EH (cell line): Measurements from ENCODE around the gene POLD4.
A peak's percentile ranks its signal among the peaks of the same experiment; 100 is the strongest.

ENCODE experiments used
- DNase-seq: peaks from one replicate; pipeline ENCODE4 v3.0.0-alpha.2; 2015; ENCODE audit warnings: low read depth

POLD4 gene

GRCh38 chr11:67317888-67318555 lies 35.3 kb downstream of the POLD4 start:
- DNase-seq, result no peak

- peak; percentile 93 for DNase-seq
Observed at GRCh38 chr11:67317205-67317887, 36.0 kb downstream of the POLD4 start.

GRCh38 chr11:67316882-67317204 lies 36.5 kb downstream of the POLD4 start:
- no peak for DNase-seq

GRCh38 chr11:67315325-67315909 lies 37.9 kb downstream of the POLD4 start:
- DNase-seq, result no peak

- DNase-seq, result no peak
Observed at GRCh38 chr11:67314218-67314617, 39.1 kb downstream of the POLD4 start.

GRCh38 chr11:67313125-67313890 lies 40.0 kb downstream of the POLD4 start:
- no peak for DNase-seq

- no peak for DNase-seq
Observed at GRCh38 chr11:67312187-67313021, 40.9 kb downstream of the POLD4 start.

- no peak for DNase-seq
Observed at GRCh38 chr11:67311556-67312082, 41.7 kb downstream of the POLD4 start.

GRCh38 chr11:67311051-67311555 lies 42.2 kb downstream of the POLD4 start:
- no peak for DNase-seq

GRCh38 chr11:67310246-67311050 lies 42.9 kb downstream of the POLD4 start:
- no peak for DNase-seq

- DNase-seq, result no peak
Observed at GRCh38 chr11:67309661-67310061, 43.7 kb downstream of the POLD4 start.

GRCh38 chr11:67309166-67309565 lies 44.2 kb downstream of the POLD4 start:
- DNase-seq, result no peak

- DNase-seq, result no peak
Observed at GRCh38 chr11:67308031-67308866, 45.1 kb downstream of the POLD4 start.

GRCh38 chr11:67307545-67308001 lies 45.8 kb downstream of the POLD4 start:
- DNase-seq, result no peak

GRCh38 chr11:67306769-67307544 lies 46.4 kb downstream of the POLD4 start:
- no peak for DNase-seq

GRCh38 chr11:67304511-67305113 lies 48.7 kb downstream of the POLD4 start:
- no peak for DNase-seq

- peak; percentile 29 for DNase-seq
Observed at GRCh38 chr11:67303835-67304411, 49.4 kb downstream of the POLD4 start.
